NB4 (cell line): ENCODE results near the gene ITGAV.

Experiments
- POLR2A ChIP-seq: IDR thresholded peaks from 2 replicates; pipeline ENCODE4 v1.6.1; 2011; ENCODE audit warnings: mild to moderate bottlenecking; ENCODE audit not compliant: insufficient read length; ENCODE audit errors: extremely low read depth
- TF ChIP-seq, protein P1 (sequence below): IDR thresholded peaks from one replicate; pipeline ENCODE4 v1.5.1; 2012; ENCODE audit warnings: low read depth, low read length

DNA sequence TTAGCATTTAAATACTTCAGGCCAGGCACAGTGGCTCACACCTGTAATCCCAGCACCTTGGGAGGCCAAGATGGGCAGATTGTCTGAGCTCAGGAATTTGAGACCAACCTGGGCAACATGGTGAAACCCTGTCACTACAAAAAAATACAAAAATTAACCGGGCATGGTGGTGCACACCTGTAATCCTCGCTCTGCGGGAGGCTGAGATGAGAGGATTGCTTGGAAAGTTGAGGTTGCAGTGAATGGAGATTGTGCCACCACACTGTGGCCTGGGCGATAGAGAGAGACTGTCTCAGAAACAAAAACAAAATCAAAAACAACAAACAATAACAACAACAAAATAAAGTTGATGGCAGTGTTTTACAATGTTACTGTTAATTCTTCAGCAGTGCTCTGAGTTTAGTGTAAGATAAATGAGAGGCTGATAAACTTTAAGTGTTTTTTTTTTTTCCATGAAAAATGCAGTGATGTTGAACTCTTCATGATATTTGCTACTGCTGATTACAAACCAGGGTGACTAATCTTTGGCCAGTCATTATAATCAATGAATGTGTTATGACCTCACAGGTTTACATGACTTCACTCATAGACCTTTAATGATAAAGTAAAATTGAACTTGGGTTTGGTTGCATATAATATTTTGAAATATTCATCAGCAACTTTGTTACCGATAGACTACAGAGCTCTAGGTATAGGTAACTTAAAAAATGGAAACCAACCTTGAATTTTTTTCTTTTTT lies 2.5 kb downstream of the ITGAV start:
- TF ChIP-seq POLR2A = no peak
- TF ChIP-seq, protein P1, sequence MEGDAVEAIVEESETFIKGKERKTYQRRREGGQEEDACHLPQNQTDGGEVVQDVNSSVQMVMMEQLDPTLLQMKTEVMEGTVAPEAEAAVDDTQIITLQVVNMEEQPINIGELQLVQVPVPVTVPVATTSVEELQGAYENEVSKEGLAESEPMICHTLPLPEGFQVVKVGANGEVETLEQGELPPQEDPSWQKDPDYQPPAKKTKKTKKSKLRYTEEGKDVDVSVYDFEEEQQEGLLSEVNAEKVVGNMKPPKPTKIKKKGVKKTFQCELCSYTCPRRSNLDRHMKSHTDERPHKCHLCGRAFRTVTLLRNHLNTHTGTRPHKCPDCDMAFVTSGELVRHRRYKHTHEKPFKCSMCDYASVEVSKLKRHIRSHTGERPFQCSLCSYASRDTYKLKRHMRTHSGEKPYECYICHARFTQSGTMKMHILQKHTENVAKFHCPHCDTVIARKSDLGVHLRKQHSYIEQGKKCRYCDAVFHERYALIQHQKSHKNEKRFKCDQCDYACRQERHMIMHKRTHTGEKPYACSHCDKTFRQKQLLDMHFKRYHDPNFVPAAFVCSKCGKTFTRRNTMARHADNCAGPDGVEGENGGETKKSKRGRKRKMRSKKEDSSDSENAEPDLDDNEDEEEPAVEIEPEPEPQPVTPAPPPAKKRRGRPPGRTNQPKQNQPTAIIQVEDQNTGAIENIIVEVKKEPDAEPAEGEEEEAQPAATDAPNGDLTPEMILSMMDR = no peak
